HG03135 (cell line): ENCODE data around the gene KCNG2.
"Not testable (repeated sequence)": the region's sequence is repeated elsewhere in the genome, so short reads cannot be mapped to it uniquely, and the experiment has no call there.

Experiments used
- ATAC-seq: cut with Tn5 transposase; IDR thresholded peaks from one replicate; pipeline ENCODE4 v1.9.1; 2021; ENCODE audit warnings: mild to moderate bottlenecking, moderate library complexity; ENCODE audit not compliant: unreplicated experiment

KCNG2 gene

GRCh38 chr18:79797518-79798345, at the start of gene KCNG2:
Gene KCNG2, plus strand, starts transcription at chr18:79797938. Its CDS starts 65,730 bp downstream, at chr18:79863668.
- no peak for ATAC-seq

GRCh38 chr18:79748321-79749180, 49.2 kb upstream of the KCNG2 start:
- ATAC-seq, result no peak

- no peak for ATAC-seq
Measured at GRCh38 chr18:79749251-79750191, 48.2 kb upstream of the KCNG2 start.

- ATAC-seq, result no peak
Measured at GRCh38 chr18:79750980-79751571, 46.7 kb upstream of the KCNG2 start.

GRCh38 chr18:79751918-79752578, 45.7 kb upstream of the KCNG2 start:
- not testable (repeated sequence) for ATAC-seq

GRCh38 chr18:79752946-79753345, 44.8 kb upstream of the KCNG2 start:
- ATAC-seq, result not testable (repeated sequence)

- no peak for ATAC-seq
Measured at GRCh38 chr18:79753391-79753851, 44.3 kb upstream of the KCNG2 start.

GRCh38 chr18:79754022-79754761, 43.5 kb upstream of the KCNG2 start:
- ATAC-seq, result no peak

- ATAC-seq, result no peak
Measured at GRCh38 chr18:79754831-79755351, 42.8 kb upstream of the KCNG2 start.

GRCh38 chr18:79755496-79756142, 42.1 kb upstream of the KCNG2 start:
- no peak for ATAC-seq

GRCh38 chr18:79756143-79756500, 41.6 kb upstream of the KCNG2 start:
- ATAC-seq, result no peak

GRCh38 chr18:79756826-79757225, 40.9 kb upstream of the KCNG2 start:
- no peak for ATAC-seq

GRCh38 chr18:79760348-79760747, 37.4 kb upstream of the KCNG2 start:
- ATAC-seq, result no peak

GRCh38 chr18:79760881-79761280, 36.9 kb upstream of the KCNG2 start:
- ATAC-seq, result no peak

- ATAC-seq, result no peak
Measured at GRCh38 chr18:79763407-79763806, 34.3 kb upstream of the KCNG2 start.

GRCh38 chr18:79764131-79764530, 33.6 kb upstream of the KCNG2 start:
- no peak for ATAC-seq

- ATAC-seq, result no peak
Measured at GRCh38 chr18:79765491-79766245, 32.1 kb upstream of the KCNG2 start.

- no peak for ATAC-seq
Measured at GRCh38 chr18:79766308-79766707, 31.4 kb upstream of the KCNG2 start.
